GM23338 (cell line): Measurements from ENCODE around the gene ZDHHC15. TPM values are rescaled to one million over a fixed set of nuclear protein-coding genes. Genes with fewer than 3 reads are reported as not detected.
"Not testable (repeated sequence)": the region's sequence is repeated elsewhere in the genome, so short reads cannot be mapped to it uniquely, and the experiment has no call there.

Experiments
- ATAC-seq: fragments of 200-7000 bp; cut with Tn5 transposase; 3 replicates; pipeline ENCODE4 v1.9.1; 2020
- DNase-seq: peaks from one replicate; pipeline ENCODE4 v3.0.0-alpha.2; 2015; ENCODE audit warnings: low spot score
- H2AFZ ChIP-seq: fragments of 200-600 bp; sonication (generic); 2 replicates; pipeline ENCODE4 v1.8.0; 2016; ENCODE audit warnings: antibody characterized with exemption, mild to moderate bottlenecking, moderate library complexity
- H3F3A ChIP-seq: fragments of 200-600 bp; sonication (generic); replicated peaks from 2 replicates; pipeline ENCODE4 v1.8.0; 2017; ENCODE audit warnings: antibody characterized with exemption, mixed run types, low read depth
- H3K27ac ChIP-seq: fragments of 200-600 bp; sonication (generic); 2 replicates; pipeline ENCODE4 v1.6.1; 2016; ENCODE audit warnings: low read depth
- H3K27me3 ChIP-seq: fragments of 200-600 bp; sonication (generic); 2 replicates; pipeline ENCODE4 v1.8.0; 2016; ENCODE audit warnings: mild to moderate bottlenecking, mixed run types, moderate library complexity; ENCODE audit not compliant: insufficient read depth
- H3K36me3 ChIP-seq: fragments of 200-600 bp; sonication (generic); 2 replicates; pipeline ENCODE4 v1.8.0; 2016; ENCODE audit warnings: mild to moderate bottlenecking; ENCODE audit not compliant: insufficient read depth
- H3K4me1 ChIP-seq: fragments of 200-600 bp; sonication (generic); 2 replicates; pipeline ENCODE4 v1.8.0; 2016; ENCODE audit warnings: mild to moderate bottlenecking, moderate library complexity; ENCODE audit not compliant: insufficient read depth
- H3K4me2 ChIP-seq: fragments of 200-600 bp; sonication (generic); 2 replicates; pipeline ENCODE4 v1.7.1; 2017; ENCODE audit warnings: mixed run types
- H3K4me3 ChIP-seq: fragments of 200-600 bp; sonication (generic); 2 replicates; pipeline ENCODE4 v1.6.1; 2016; ENCODE audit warnings: mixed run types
- H3K79me2 ChIP-seq: fragments of 200-600 bp; sonication (generic); replicated peaks from 2 replicates; pipeline ENCODE4 v1.8.0; 2017; ENCODE audit warnings: mild to moderate bottlenecking; ENCODE audit not compliant: insufficient read depth
- H3K9me2 ChIP-seq: fragments of 200-600 bp; sonication (generic); 2 replicates; pipeline ENCODE4 v1.8.0; 2017; ENCODE audit not compliant: insufficient read depth
- H4K20me1 ChIP-seq: fragments of 200-600 bp; sonication (generic); replicated peaks from 2 replicates; pipeline ENCODE4 v1.8.0; 2017; ENCODE audit warnings: mild to moderate bottlenecking; ENCODE audit not compliant: insufficient read depth
- H3K27ac Mint-ChIP-seq: 2 replicates; pipeline ENCODE4 v1.8.0; 2020; ENCODE audit warnings: inconsistent platforms, mild to moderate bottlenecking, moderate library complexity, mixed read lengths
- H3K27me3 Mint-ChIP-seq: 3 replicates; pipeline ENCODE4 v1.8.0; 2022; ENCODE audit warnings: low read depth, mild to moderate bottlenecking, moderate library complexity, mixed read lengths, inconsistent platforms; ENCODE audit not compliant: insufficient read depth, poor library complexity
- H3K36me3 Mint-ChIP-seq: 3 replicates; pipeline ENCODE4 v1.8.0; 2021; ENCODE audit warnings: low read depth, mild to moderate bottlenecking, inconsistent platforms, moderate library complexity, mixed read lengths
- H3K4me1 Mint-ChIP-seq: 3 replicates; pipeline ENCODE4 v1.8.0; 2020; ENCODE audit warnings: mild to moderate bottlenecking, inconsistent platforms, mixed read lengths
- H3K4me3 Mint-ChIP-seq: 3 replicates; pipeline ENCODE4 v1.8.0; 2021; ENCODE audit warnings: moderate library complexity, mild to moderate bottlenecking, inconsistent platforms, mixed read lengths
- H3K9me3 Mint-ChIP-seq: 3 replicates; pipeline ENCODE4 v1.8.0; 2020; ENCODE audit warnings: moderate library complexity, mild to moderate bottlenecking, inconsistent platforms, mixed read lengths
- CREB1 ChIP-seq: fragments of 250-450 bp; sonication (Bioruptor Pico); IDR thresholded peaks from 2 replicates; pipeline ENCODE4 v1.5.0; 2020; ENCODE audit warnings: low read depth, mild to moderate bottlenecking, moderate library complexity
- ETS1 ChIP-seq: IDR thresholded peaks from 2 replicates; pipeline ENCODE4 v1.6.1; 2016; ENCODE audit warnings: antibody characterized with exemption
- EZH2phosphoT487 ChIP-seq: fragments of 200-600 bp; sonication (generic); IDR thresholded peaks from one replicate; pipeline ENCODE4 v1.8.1; 2018; ENCODE audit warnings: antibody characterized with exemption; ENCODE audit not compliant: unreplicated experiment
- NANOG ChIP-seq: IDR thresholded peaks from 2 replicates; pipeline ENCODE4 v1.6.1; 2016; ENCODE audit warnings: antibody characterized with exemption, borderline replicate concordance
- STAT1 ChIP-seq: IDR thresholded peaks from one replicate; pipeline ENCODE4 v1.6.1; 2016; ENCODE audit warnings: antibody characterized with exemption; ENCODE audit not compliant: unreplicated experiment
- ZNF114 ChIP-seq: fragments of 250-450 bp; sonication (Bioruptor Pico); IDR thresholded peaks from 2 replicates; pipeline ENCODE4 v1.5.0; 2020; ENCODE audit warnings: mild to moderate bottlenecking, moderate library complexity
- ZNF331 ChIP-seq: fragments of 250-450 bp; sonication (Bioruptor Pico); IDR thresholded peaks from 2 replicates; pipeline ENCODE4 v1.5.0; 2020; ENCODE audit warnings: low read depth, mild to moderate bottlenecking, moderate library complexity
- ZNF462 ChIP-seq: fragments of 250-450 bp; sonication (Bioruptor Pico); IDR thresholded peaks from 2 replicates; pipeline ENCODE4 v1.5.0; 2020; ENCODE audit warnings: mild to moderate bottlenecking, moderate library complexity
- polyA plus RNA-seq: library from polyadenylated mRNA; unstranded; fragments of >200 nt; fragmentation: Nextera tagmentation; extraction: Ambion mirVana; gene quantifications from 2 replicates; pipeline ENCODE4 v1.2.1, GENCODE V29; 2016
- total RNA-seq: library from RNA; depleted of rRNA; stranded (reverse); fragments of >200 nt; shearing (Covaris generic); gene quantifications from 2 replicates; pipeline ENCODE4 v1.2.3, GENCODE V29; 2014

Gene ZDHHC15
- total and polyA plus RNA-seq, 2 experiments from 2014 or later: 3.4 to 4.7 TPM

- no peak for TF ChIP-seq ZNF462 (CRISPR knock-in tag)
- TF ChIP-seq EZH2phosphoT487: no peak
- no peak for TF ChIP-seq ETS1
- TF ChIP-seq ZNF331 (CRISPR knock-in tag): no peak
- no peak for TF ChIP-seq NANOG
Measured at GRCh38 chrX:75337525-75337924, 185.3 kb downstream of the ZDHHC15 start (continued).

- TF ChIP-seq CREB1 (CRISPR knock-in tag) (no peak), STAT1 (no peak), ETS1 (no peak), NANOG (no peak), ZNF114 (CRISPR knock-in tag) (no peak), ZNF331 (CRISPR knock-in tag) (no peak)
- no peak overlapping the region for H3K27ac ChIP-seq
- DNase-seq (no peak), ATAC-seq (no peak)
- H3K27me3 Mint-ChIP-seq: peaks cover 2% of the 10 kb centered on the region
- H3K4me3 Mint-ChIP-seq: no peak overlapping the region
- H3K9me2 ChIP-seq: no peaks in the 10 kb centered on the region
- H3K9me3 Mint-ChIP-seq: peaks cover 52% of the 10 kb centered on the region
- H4K20me1 ChIP-seq: no peaks in the 10 kb centered on the region
- no peaks in the 10 kb centered on the region for H3K4me1 ChIP-seq
- H3K4me2 ChIP-seq: no peak overlapping the region
- no peaks in the 10 kb centered on the region for H3K36me3 ChIP-seq
- no peaks in the 10 kb centered on the region for H3K79me2 ChIP-seq
- no peak overlapping the region for H3K27ac Mint-ChIP-seq
- H3K36me3 Mint-ChIP-seq: peaks cover 59% of the 10 kb centered on the region
- no peaks in the 10 kb centered on the region for H3K27me3 ChIP-seq
- no peak overlapping the region for H3K4me3 ChIP-seq
- H2AFZ ChIP-seq: no peak overlapping the region
- H3K4me1 Mint-ChIP-seq: no peaks in the 10 kb centered on the region
- no peaks in the 10 kb centered on the region for H3F3A ChIP-seq
Measured at GRCh38 chrX:75335127-75335458, 187.7 kb downstream of the ZDHHC15 start.

- not testable (repeated sequence) for H3F3A ChIP-seq, H3K4me3 ChIP-seq, H3K79me2 ChIP-seq, ATAC-seq, H3K36me3 ChIP-seq, H3K4me1 Mint-ChIP-seq, H3K9me2 ChIP-seq, H4K20me1 ChIP-seq, H3K4me3 Mint-ChIP-seq, H3K27ac ChIP-seq, H2AFZ ChIP-seq, H3K27me3 Mint-ChIP-seq, H3K4me2 ChIP-seq, DNase-seq, H3K4me1 ChIP-seq, H3K27me3 ChIP-seq, H3K27ac Mint-ChIP-seq
- H3K9me3 Mint-ChIP-seq: peaks cover 58% of the 10 kb centered on the region
- peaks cover 65% of the 10 kb centered on the region for H3K36me3 Mint-ChIP-seq
Measured at GRCh38 chrX:75334407-75335126, 188.3 kb downstream of the ZDHHC15 start.
